IMR-90 (cell line): Measurements from ENCODE around the gene SGSH. TPM values are rescaled to one million over a fixed set of nuclear protein-coding genes. Genes with fewer than 3 reads are reported as not detected.

ENCODE experiments used
- ATAC-seq: fragments of 200-7000 bp; cut with Tn5 transposase; 2 replicates; pipeline ENCODE4 v1.9.1; 2020; ENCODE audit warnings: low read depth, mild to moderate bottlenecking, moderate library complexity
- BruUV-seq: library from RNA; stranded (reverse); fragments of 400-500 nt; replicated peaks from 2 replicates; lab custom pipeline; 2021; lab: Mats Ljungman, UMichigan
- CTCF ChIA-PET: fragments of 300-600 bp; formaldehyde crosslinking; extraction: SDS; loops from one replicate; lab custom pipeline; 2021; ENCODE audit warnings: antibody characterized with exemption; lab: Yijun Ruan, JAX
- POLR2A ChIA-PET: fragments of 300-600 bp; sonication (Branson Sonifier 250); formaldehyde crosslinking; loops from one replicate; lab custom pipeline; 2022; ENCODE audit warnings: antibody characterized with exemption; ENCODE audit not compliant: unreplicated experiment; lab: Charles Lee
- DNase-seq: peaks from one replicate; pipeline ENCODE4 v3.0.0; 2013
- H2AFZ ChIP-seq: replicated peaks from 2 replicates; pipeline ENCODE3; 2013; ENCODE audit warnings: low read length, mild to moderate bottlenecking; ENCODE audit not compliant: poor library complexity
- H2AK5ac ChIP-seq: 2 replicates; pipeline ENCODE4 v1.6.1; 2013; ENCODE audit warnings: low read depth, low read length, inconsistent platforms
- H2AK9ac ChIP-seq: replicated peaks from 2 replicates; pipeline ENCODE3; 2013; ENCODE audit warnings: mild to moderate bottlenecking, low read depth, low read length, moderate library complexity; ENCODE audit not compliant: poor library complexity
- H2BK120ac ChIP-seq: 2 replicates; pipeline ENCODE4 v1.6.1; 2013; ENCODE audit warnings: low read depth, low read length, inconsistent platforms
- H2BK15ac ChIP-seq: 3 replicates; pipeline ENCODE4 v1.6.1; 2013; ENCODE audit warnings: low read depth, low read length, inconsistent platforms
- H2BK20ac ChIP-seq: 2 replicates; pipeline ENCODE4 v1.6.1; 2013; ENCODE audit warnings: low read depth, mild to moderate bottlenecking, inconsistent platforms, low read length, moderate library complexity
- H2BK5ac ChIP-seq: 2 replicates; pipeline ENCODE4 v1.6.1; 2013; ENCODE audit warnings: mild to moderate bottlenecking, low read depth, low read length, inconsistent platforms; ENCODE audit not compliant: poor library complexity, severe bottlenecking
- H3K14ac ChIP-seq: replicated peaks from 2 replicates; pipeline ENCODE4 v1.6.1; 2013; ENCODE audit warnings: low read depth, low read length, inconsistent platforms
- H3K18ac ChIP-seq: 2 replicates; pipeline ENCODE4 v1.6.1; 2013; ENCODE audit warnings: low read depth, low read length, control low read depth
- H3K23ac ChIP-seq: 2 replicates; pipeline ENCODE4 v1.6.1; 2013; ENCODE audit warnings: low read depth, low read length, inconsistent platforms
- H3K27ac ChIP-seq: 2 replicates; pipeline ENCODE4 v1.5.1; 2013; ENCODE audit warnings: mild to moderate bottlenecking, control low read depth, low read length; ENCODE audit not compliant: insufficient read depth
- H3K27me3 ChIP-seq: 2 replicates; pipeline ENCODE4 v1.6.1; 2013; ENCODE audit warnings: low read length; ENCODE audit not compliant: control insufficient read depth, insufficient read depth
- H3K36me3 ChIP-seq: 2 replicates; pipeline ENCODE4 v1.6.1; 2013; ENCODE audit warnings: low read length, mixed read lengths; ENCODE audit not compliant: control insufficient read depth, insufficient read depth
- H3K4ac ChIP-seq: 2 replicates; pipeline ENCODE4 v1.6.1; 2013; ENCODE audit warnings: low read depth, low read length, inconsistent platforms
- H3K4me1 ChIP-seq: 2 replicates; pipeline ENCODE4 v1.6.1; 2013; ENCODE audit warnings: low read length, mixed read lengths; ENCODE audit not compliant: control insufficient read depth, insufficient read depth
- H3K4me2 ChIP-seq: 2 replicates; pipeline ENCODE4 v1.6.1; 2013; ENCODE audit warnings: low read depth, mild to moderate bottlenecking, control low read depth, low read length, moderate library complexity
- H3K4me3 ChIP-seq: 2 replicates; pipeline ENCODE4 v1.5.1; 2013; ENCODE audit warnings: low read depth, mild to moderate bottlenecking, control low read depth, low read length, moderate library complexity; ENCODE audit not compliant: insufficient read depth
- H3K56ac ChIP-seq: 2 replicates; pipeline ENCODE4 v1.6.1; 2013; ENCODE audit warnings: low read length, inconsistent platforms; ENCODE audit not compliant: insufficient read depth; ENCODE audit errors: extremely low read depth
- H3K79me1 ChIP-seq, 2 experiments: 2 replicates each; pipeline ENCODE4 v1.6.1; 2013; ENCODE audit warnings: low read length in 2 of 2, inconsistent platforms in 1 of 2, low read depth in 1 of 2
- H3K9ac ChIP-seq: 2 replicates; pipeline ENCODE4 v1.6.1; 2013; ENCODE audit warnings: low read depth, low read length, control low read depth
- H3K9me1 ChIP-seq: 2 replicates; pipeline ENCODE4 v1.6.1; 2013; ENCODE audit warnings: low read length, inconsistent platforms; ENCODE audit not compliant: insufficient read depth
- H3K9me3 ChIP-seq: 2 replicates; pipeline ENCODE4 v1.6.1; 2013; ENCODE audit warnings: low read length; ENCODE audit not compliant: control insufficient read depth, insufficient read depth
- H4K20me1 ChIP-seq: 2 replicates; pipeline ENCODE4 v1.6.1; 2013; ENCODE audit warnings: low read length, inconsistent platforms; ENCODE audit not compliant: insufficient read depth
- H4K5ac ChIP-seq: 2 replicates; pipeline ENCODE4 v1.6.1; 2013; ENCODE audit warnings: mild to moderate bottlenecking, low read depth, low read length, control low read depth
- H4K8ac ChIP-seq, 2 experiments: 2 replicates each; pipeline ENCODE4 v1.6.1; 2013; ENCODE audit warnings: low read depth in 2 of 2, low read length in 2 of 2, control low read depth in 1 of 2, inconsistent platforms in 1 of 2
- H4K91ac ChIP-seq: 2 replicates; pipeline ENCODE4 v1.6.1; 2013; ENCODE audit warnings: low read depth, low read length, inconsistent platforms; ENCODE audit not compliant: insufficient read depth
- BHLHE40 ChIP-seq: fragments of 150-350 bp; IDR thresholded peaks from 2 replicates; pipeline ENCODE4 v1.6.1; 2016; ENCODE audit warnings: mild to moderate bottlenecking, low read depth, low read length
- CEBPB ChIP-seq: IDR thresholded peaks from 2 replicates; pipeline ENCODE4 v1.6.1; 2012; ENCODE audit warnings: low read depth, low read length, improper control_type of control experiment
- CHD1 ChIP-seq: IDR thresholded peaks from 2 replicates; pipeline ENCODE4 v1.6.1; 2012; ENCODE audit warnings: low read depth, low read length, improper control_type of control experiment
- CTCF ChIP-seq: conservative IDR thresholded peaks from 2 replicates; pipeline ENCODE4 v1.5.1; 2012; ENCODE audit warnings: mild to moderate bottlenecking, low read depth, low read length, improper control_type of control experiment
- FOS ChIP-seq: fragments of 150-350 bp; IDR thresholded peaks from 2 replicates; pipeline ENCODE4 v1.6.1; 2016; ENCODE audit warnings: low read depth, low read length
- MAFK ChIP-seq: IDR thresholded peaks from 2 replicates; pipeline ENCODE4 v1.6.1; 2012; ENCODE audit warnings: low read depth, low read length, improper control_type of control experiment
- MXI1 ChIP-seq: IDR thresholded peaks from 2 replicates; pipeline ENCODE4 v1.6.1; 2012; ENCODE audit warnings: low read depth, mild to moderate bottlenecking, low read length, moderate library complexity, borderline replicate concordance
- NFE2L2 ChIP-seq: fragments of 150-350 bp; IDR thresholded peaks from 2 replicates; pipeline ENCODE4 v1.6.1; 2016; ENCODE audit warnings: low read depth, mild to moderate bottlenecking, low read length
- POLR2A ChIP-seq: IDR thresholded peaks from 2 replicates; pipeline ENCODE4 v1.6.1; 2012; ENCODE audit warnings: mild to moderate bottlenecking, low read depth, low read length
- RAD21 ChIP-seq: IDR thresholded peaks from 2 replicates; pipeline ENCODE4 v1.6.1; 2012; ENCODE audit warnings: low read length, improper control_type of control experiment
- RCOR1 ChIP-seq: IDR thresholded peaks from 2 replicates; pipeline ENCODE4 v1.6.1; 2012; ENCODE audit warnings: mild to moderate bottlenecking, low read length, improper control_type of control experiment; ENCODE audit not compliant: insufficient replicate concordance
- RFX5 ChIP-seq: IDR thresholded peaks from 2 replicates; pipeline ENCODE4 v1.8.0; 2012; ENCODE audit warnings: low read depth, mild to moderate bottlenecking, low read length, moderate library complexity
- SMC3 ChIP-seq: fragments of 150-350 bp; IDR thresholded peaks from 2 replicates; pipeline ENCODE4 v1.6.1; 2016; ENCODE audit warnings: low read depth, mild to moderate bottlenecking, antibody characterized with exemption, low read length, moderate library complexity
- USF2 ChIP-seq: fragments of 150-350 bp; IDR thresholded peaks from 2 replicates; pipeline ENCODE4 v1.6.1; 2017; ENCODE audit warnings: mild to moderate bottlenecking, antibody characterized with exemption, low read length, low read depth
- WGBS, 2 experiments: methylation state at CpG; one replicate each; pipeline versions ENCODE4 v1.1.5 to v1.1.7; 2013; ENCODE audit warnings: missing lambda C conversion rate in 2 of 2; ENCODE audit not compliant: insufficient read length in 1 of 2; ENCODE audit errors: extremely low coverage in 2 of 2; 5-methylcytosine and 5-hydroxymethylcytosine counted together
- dilution Hi-C: fragments of 300-500 bp; cut with HindIII; formaldehyde crosslinking; loops from one replicate; pipeline ENCODE4 v1.14.3; 2018; ENCODE audit warnings: low sequenced_read_pairs; ENCODE audit not compliant: unreplicated experiment
- in situ Hi-C: fragments of 300-500 bp; cut with MboI; formaldehyde crosslinking; loops from 3 replicates; pipeline ENCODE4 v1.14.3; 2019; ENCODE audit warnings: low sequenced_read_pairs, inconsistent platforms, mixed read lengths
- intact Hi-C: fragments of 100-400 bp; cut with micrococcal nuclease; formaldehyde crosslinking; loops from 2 replicates; pipeline ENCODE4 v1.10.0; 2022
- polyA plus RNA-seq, 3 experiments: library from polyadenylated mRNA; depleted of rRNA; stranded (reverse); fragments of >200 nt; gene quantifications; 2 replicates each; pipeline ENCODE4 v1.2.3, GENCODE V29; 2012; ENCODE audit warnings: low replicate concordance in 1 of 3
- total RNA-seq: library from RNA; depleted of rRNA; stranded (reverse); fragments of >200 nt; gene quantifications from 2 replicates; pipeline ENCODE4 v1.2.3, GENCODE V29; 2012
- TF ChIP-seq, protein P1 (sequence below): fragments of 150-350 bp; IDR thresholded peaks from 2 replicates; pipeline ENCODE4 v1.6.1; 2016; ENCODE audit warnings: low read depth, mild to moderate bottlenecking, low read length, moderate library complexity, borderline replicate concordance

Gene SGSH
- total and polyA plus RNA-seq, 2 of the 4 experiments (the other 2 are of a cell fraction) = 3.0 to 41.5 TPM

GRCh38 chr17:80213643-80213975 lies 6.5 kb downstream of the SGSH start:
- Histone ChIP-seq H3K27me3 (no peaks in the 10 kb centered on the region), H3K9ac (no peak overlapping the region), H3K14ac (no peak overlapping the region), H4K91ac (no peak overlapping the region), H3K18ac (no peak overlapping the region), H2BK20ac (no peak overlapping the region), H3K79me1 (peaks cover 22 to 23% of the 10 kb centered on the region in 2 experiments), H3K4me2 (no peak overlapping the region), H3K9me1 (peaks cover 23% of the 10 kb centered on the region), H2AK9ac (no peak overlapping the region), H2AK5ac (no peak overlapping the region), H4K20me1 (peaks cover 26% of the 10 kb centered on the region), H2BK5ac (no peak overlapping the region), H4K8ac (no peak overlapping the region), H2BK120ac (no peak overlapping the region), H3K56ac (no peak overlapping the region), H2BK15ac (no peak overlapping the region), H3K23ac (no peak overlapping the region), H3K4me1 (no peaks in the 10 kb centered on the region), H3K4me3 (no peak overlapping the region), H3K27ac (no peak overlapping the region), H2AFZ (no peak overlapping the region), H4K5ac (no peak overlapping the region), H3K9me3 (no peaks in the 10 kb centered on the region), H3K36me3 (peaks cover 82% of the 10 kb centered on the region), H3K4ac (no peak overlapping the region)
- POLR2A ChIA-PET = no interaction called here
- dilution Hi-C loops = no loop called here
- TF ChIP-seq USF2 = no peak
- no peak for TF ChIP-seq MAFK
- TF ChIP-seq RFX5 = no peak
- TF ChIP-seq, protein P1, sequence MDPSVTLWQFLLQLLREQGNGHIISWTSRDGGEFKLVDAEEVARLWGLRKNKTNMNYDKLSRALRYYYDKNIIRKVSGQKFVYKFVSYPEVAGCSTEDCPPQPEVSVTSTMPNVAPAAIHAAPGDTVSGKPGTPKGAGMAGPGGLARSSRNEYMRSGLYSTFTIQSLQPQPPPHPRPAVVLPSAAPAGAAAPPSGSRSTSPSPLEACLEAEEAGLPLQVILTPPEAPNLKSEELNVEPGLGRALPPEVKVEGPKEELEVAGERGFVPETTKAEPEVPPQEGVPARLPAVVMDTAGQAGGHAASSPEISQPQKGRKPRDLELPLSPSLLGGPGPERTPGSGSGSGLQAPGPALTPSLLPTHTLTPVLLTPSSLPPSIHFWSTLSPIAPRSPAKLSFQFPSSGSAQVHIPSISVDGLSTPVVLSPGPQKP = no peak
- no peak for TF ChIP-seq MXI1
- TF ChIP-seq NFE2L2 = no peak
- no peak for TF ChIP-seq CEBPB
- TF ChIP-seq RAD21 = no peak
- no peak for TF ChIP-seq RCOR1
- TF ChIP-seq FOS = no peak
- TF ChIP-seq SMC3 = no peak
- no peak for TF ChIP-seq POLR2A
- TF ChIP-seq BHLHE40 = no peak
- no peak for TF ChIP-seq CTCF
- TF ChIP-seq CHD1 = no peak
- BruUV-seq = no TSS peak
- in situ Hi-C loops = no loop called here
- ATAC-seq (no peak), DNase-seq (no peak)
- WGBS, 2 experiments = 96% methylated on average over 15 of the region's 17 CpGs; no CpG with 5 or more reads in 1 of the 2 experiments
- CTCF ChIA-PET = no interaction called here
- intact Hi-C loops = no loop called here
